Neuronal stem cell (in vitro differentiated cells): ENCODE data around the gene GNPTAB.

Source experiments
- DNase-seq: peaks from one replicate; pipeline ENCODE4 v3.0.0-alpha.2; 2013; ENCODE audit warnings: low spot score
- H2AFZ ChIP-seq: one replicate; pipeline ENCODE4 v1.6.1; 2013; ENCODE audit warnings: mild to moderate bottlenecking, low read length, inconsistent platforms
- H2AK5ac ChIP-seq: 2 replicates; pipeline ENCODE4 v1.6.1; 2013; ENCODE audit warnings: low read depth, mild to moderate bottlenecking, inconsistent platforms, low read length, moderate library complexity, mixed read lengths
- H2BK120ac ChIP-seq: 2 replicates; pipeline ENCODE4 v1.6.1; 2013; ENCODE audit warnings: low read depth, mild to moderate bottlenecking, inconsistent platforms, low read length, moderate library complexity, mixed read lengths
- H2BK12ac ChIP-seq: one replicate; pipeline ENCODE4 v1.6.1; 2013; ENCODE audit warnings: low read length, inconsistent platforms
- H2BK15ac ChIP-seq: 2 replicates; pipeline ENCODE4 v1.6.1; 2013; ENCODE audit warnings: mild to moderate bottlenecking, low read length, inconsistent platforms, mixed read lengths
- H2BK5ac ChIP-seq: one replicate; pipeline ENCODE4 v1.6.1; 2013; ENCODE audit warnings: inconsistent platforms, mild to moderate bottlenecking, low read length, moderate library complexity
- H3K14ac ChIP-seq: one replicate; pipeline ENCODE4 v1.6.1; 2013; ENCODE audit warnings: low read length, inconsistent platforms
- H3K18ac ChIP-seq: 2 replicates; pipeline ENCODE4 v1.6.1; 2013; ENCODE audit warnings: low read length, inconsistent platforms
- H3K23ac ChIP-seq: 2 replicates; pipeline ENCODE4 v1.6.1; 2013; ENCODE audit warnings: low read depth, mild to moderate bottlenecking, mixed read lengths, low read length, inconsistent platforms; ENCODE audit not compliant: poor library complexity
- H3K27ac ChIP-seq: replicated peaks from 3 replicates; pipeline ENCODE4 v1.5.1; 2013; ENCODE audit warnings: low read length, inconsistent platforms
- H3K27me3 ChIP-seq, 3 experiments: 2 replicates each; pipeline ENCODE4 v1.6.1; 2013; ENCODE audit warnings: low read length in 3 of 3, mild to moderate bottlenecking in 2 of 3, inconsistent platforms in 1 of 3, low read depth in 1 of 3, mixed read lengths in 1 of 3, moderate library complexity in 1 of 3; ENCODE audit not compliant: control insufficient read depth in 3 of 3, insufficient read depth in 3 of 3
- H3K36me3 ChIP-seq, 2 donors: replicated peaks in 1 of 2; 2 replicates each; pipeline ENCODE4 v1.6.1; 2013; ENCODE audit warnings: low read length in 2 of 2; ENCODE audit not compliant: control insufficient read depth in 2 of 2, insufficient read depth in 2 of 2
- H3K4ac ChIP-seq: 2 replicates; pipeline ENCODE4 v1.6.1; 2013; ENCODE audit warnings: inconsistent platforms, mild to moderate bottlenecking, low read length, moderate library complexity
- H3K4me1 ChIP-seq, 2 donors: 1 replicate in 1 of 2; 2 replicates in 1 of 2; pipeline ENCODE4 v1.6.1; 2013; ENCODE audit warnings: low read length in 2 of 2, low read depth in 1 of 2; ENCODE audit not compliant: control insufficient read depth in 2 of 2, insufficient read depth in 1 of 2
- H3K4me2 ChIP-seq: one replicate; pipeline ENCODE4 v1.6.1; 2013; ENCODE audit warnings: mild to moderate bottlenecking, low read length, inconsistent platforms; ENCODE audit not compliant: insufficient read depth, poor library complexity, severe bottlenecking
- H3K4me3 ChIP-seq, 2 donors: 2 replicates each; pipeline ENCODE4 v1.5.1; 2013; ENCODE audit warnings: low read length in 2 of 2, mild to moderate bottlenecking in 2 of 2, inconsistent platforms in 1 of 2, moderate library complexity in 1 of 2
- H3K79me1 ChIP-seq: one replicate; pipeline ENCODE4 v1.6.1; 2013; ENCODE audit warnings: low read depth, mild to moderate bottlenecking, inconsistent platforms, low read length, moderate library complexity
- H3K9ac ChIP-seq: one replicate; pipeline ENCODE4 v1.6.1; 2013; ENCODE audit warnings: mild to moderate bottlenecking, low read depth, low read length, inconsistent platforms; ENCODE audit not compliant: poor library complexity
- H3K9me3 ChIP-seq, 2 donors: replicated peaks in 1 of 2; 2 replicates each; pipeline versions ENCODE3 to v1.6.1; 2013; ENCODE audit warnings: low read length in 2 of 2, mild to moderate bottlenecking in 2 of 2, inconsistent platforms in 1 of 2, low read depth in 1 of 2, mixed read lengths in 1 of 2, moderate library complexity in 1 of 2; ENCODE audit not compliant: control insufficient read depth in 2 of 2, insufficient read depth in 1 of 2
- H4K8ac ChIP-seq: one replicate; pipeline ENCODE4 v1.6.1; 2013; ENCODE audit warnings: low read depth, mild to moderate bottlenecking, inconsistent platforms, low read length, moderate library complexity
- H4K91ac ChIP-seq: one replicate; pipeline ENCODE4 v1.6.1; 2013; ENCODE audit warnings: low read length, low read depth, mild to moderate bottlenecking, inconsistent platforms; ENCODE audit not compliant: poor library complexity
- WGBS, 2 donors: extraction: QIAGEN DNeasy Blood & Tissue Kit; methylation state at CpG; one replicate each; pipeline ENCODE4 v1.1.7; 2013; ENCODE audit warnings: missing lambda C conversion rate in 2 of 2, mixed read lengths in 1 of 2; ENCODE audit not compliant: insufficient read length in 2 of 2, insufficient replicate concordance in 1 of 2; ENCODE audit errors: extremely low coverage in 2 of 2; 5-methylcytosine and 5-hydroxymethylcytosine counted together

The GNPTAB gene

DNA sequence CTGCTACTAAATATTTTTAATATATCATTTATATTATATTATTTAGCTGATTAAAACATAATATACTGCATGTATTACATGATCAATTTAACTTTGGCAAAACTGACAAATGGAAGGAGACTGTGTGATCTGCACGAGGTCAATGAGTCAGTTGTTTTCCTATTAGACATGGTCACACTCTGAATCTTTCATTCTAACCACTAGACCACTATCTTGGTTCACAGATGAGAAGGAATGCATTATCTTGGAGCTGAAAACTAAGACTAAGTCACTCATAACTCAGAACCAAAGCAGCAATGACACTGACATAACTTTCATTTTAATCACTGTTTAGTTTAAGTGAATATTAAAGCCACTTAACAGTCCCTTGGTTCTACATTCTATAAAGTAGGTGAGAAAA lies 37.4 kb downstream of the GNPTAB start:
- Histone ChIP-seq H2AFZ (no peak overlapping the region), H3K4me2 (no peak overlapping the region), H2BK120ac (no peak overlapping the region), H3K27ac (no peak overlapping the region), H3K9me3 (no peaks in the 10 kb centered on the region), H2BK12ac (no peak overlapping the region), H3K4me3 (no peak overlapping the region), H3K79me1 (no peaks in the 10 kb centered on the region), H3K18ac (no peak overlapping the region), H2BK5ac (no peak overlapping the region), H3K4ac (no peak overlapping the region), H2BK15ac (no peak overlapping the region), H3K23ac (no peak overlapping the region), H2AK5ac (no peak overlapping the region), H3K4me1 (no peaks in the 10 kb centered on the region), H3K14ac (no peak overlapping the region), H3K36me3 (no peaks in the 10 kb centered on the region), H3K9ac (no peak overlapping the region), H4K91ac (no peak overlapping the region), H4K8ac (no peak overlapping the region), H3K27me3 (no peaks in the 10 kb centered on the region)
- WGBS, 2 donors: no CpG with 5 or more reads among the region's 1 CpG
- no peak for DNase-seq

DNA sequence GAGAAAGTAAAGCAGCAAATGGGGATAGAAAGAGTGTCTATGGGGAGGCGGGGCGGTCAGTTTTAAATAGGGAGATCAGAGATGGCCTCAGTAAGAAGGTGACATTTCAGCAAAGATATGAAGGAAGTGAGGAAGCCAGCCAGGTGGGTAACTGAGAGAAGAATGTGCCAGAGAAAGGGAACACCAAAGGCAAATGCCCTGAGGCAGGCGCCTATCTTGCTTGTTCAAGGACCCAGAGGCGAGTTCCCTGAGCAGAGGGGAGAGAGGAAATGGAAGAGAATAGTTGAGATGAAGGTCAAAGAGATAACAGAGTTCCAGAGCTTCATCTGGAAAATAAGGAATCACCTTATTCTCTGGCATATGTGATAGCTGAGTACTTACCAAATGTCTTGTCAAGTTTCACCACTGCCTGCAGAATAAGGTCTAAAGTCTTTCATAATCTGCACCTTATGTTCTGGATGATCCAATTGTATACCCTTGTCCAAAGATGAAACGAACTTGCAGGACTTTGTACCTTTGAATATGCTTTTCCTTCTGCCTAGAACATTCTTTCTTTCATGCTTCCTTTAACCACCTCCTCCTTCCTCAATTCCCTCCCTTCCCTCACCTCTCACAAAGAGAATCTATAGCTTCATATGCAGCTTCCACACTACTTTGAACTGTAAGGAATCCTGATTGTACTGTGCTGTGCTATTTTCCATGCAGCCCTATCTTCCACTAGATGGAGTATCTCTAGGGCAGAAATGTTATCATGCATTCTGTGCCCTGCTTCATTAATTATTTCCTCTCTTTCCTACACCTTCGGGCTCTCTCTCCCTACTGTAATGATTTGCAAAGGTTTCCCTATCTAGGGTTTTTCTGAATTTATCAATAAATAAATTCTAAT lies 38.5 kb downstream of the GNPTAB start:
- Histone ChIP-seq H3K23ac (no peak overlapping the region), H3K27me3 (no peaks in the 10 kb centered on the region), H2BK15ac (no peak overlapping the region), H3K79me1 (no peaks in the 10 kb centered on the region), H4K91ac (no peak overlapping the region), H4K8ac (no peak overlapping the region), H3K4me1 (no peaks in the 10 kb centered on the region), H3K36me3 (no peaks in the 10 kb centered on the region), H3K9ac (no peak overlapping the region), H3K4me3 (no peak overlapping the region), H2BK12ac (no peak overlapping the region), H3K14ac (no peak overlapping the region), H3K4ac (no peak overlapping the region), H2BK5ac (no peak overlapping the region), H2AK5ac (no peak overlapping the region), H2AFZ (no peak overlapping the region), H2BK120ac (no peak overlapping the region), H3K9me3 (no peaks in the 10 kb centered on the region), H3K4me2 (no peak overlapping the region), H3K27ac (no peak overlapping the region), H3K18ac (no peak overlapping the region)
- DNase-seq: no peak
- WGBS, 2 donors: no CpG with 5 or more reads among the region's 6 CpGs

DNA sequence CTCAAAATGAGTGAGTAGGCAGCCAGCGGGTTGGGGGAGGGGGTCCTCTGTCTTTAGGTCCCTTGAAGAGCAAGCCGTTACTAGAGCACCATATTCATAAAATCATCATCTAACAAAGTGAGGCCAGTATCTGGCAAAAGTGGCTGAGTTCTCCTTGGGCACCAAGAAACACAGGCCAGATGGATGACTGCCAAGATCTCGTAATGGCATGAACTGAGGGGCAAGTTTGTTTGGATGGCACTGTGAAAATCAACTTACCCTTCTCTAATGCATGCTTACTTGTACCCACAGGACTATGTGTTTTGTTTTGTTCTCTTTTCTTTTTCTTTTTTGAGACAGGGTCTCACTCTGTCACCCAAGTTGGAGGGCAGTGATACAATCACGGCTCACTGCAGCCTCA lies 41.6 kb downstream of the GNPTAB start:
- no peak overlapping the region for H3K4ac ChIP-seq
- H3K9ac ChIP-seq: no peak overlapping the region
- H3K36me3 ChIP-seq: no peaks in the 10 kb centered on the region
- no peaks in the 10 kb centered on the region for H3K4me1 ChIP-seq
- H3K79me1 ChIP-seq: no peaks in the 10 kb centered on the region
- no peak for DNase-seq
- H2AK5ac ChIP-seq: no peak overlapping the region
- no peak overlapping the region for H3K23ac ChIP-seq
- no peak overlapping the region for H3K14ac ChIP-seq
- WGBS, 2 donors: no CpG with 5 or more reads among the region's 4 CpGs
- H3K4me2 ChIP-seq: no peak overlapping the region
- H3K18ac ChIP-seq: no peak overlapping the region
- no peaks in the 10 kb centered on the region for H3K9me3 ChIP-seq
- H2BK120ac ChIP-seq: no peak overlapping the region
- no peak overlapping the region for H2AFZ ChIP-seq
- H2BK12ac ChIP-seq: no peak overlapping the region
- H2BK5ac ChIP-seq: no peak overlapping the region
- no peak overlapping the region for H3K4me3 ChIP-seq
- no peak overlapping the region for H2BK15ac ChIP-seq
- H3K27ac ChIP-seq: no peak overlapping the region
- H4K91ac ChIP-seq: no peak overlapping the region
- H4K8ac ChIP-seq: no peak overlapping the region
- no peaks in the 10 kb centered on the region for H3K27me3 ChIP-seq

DNA sequence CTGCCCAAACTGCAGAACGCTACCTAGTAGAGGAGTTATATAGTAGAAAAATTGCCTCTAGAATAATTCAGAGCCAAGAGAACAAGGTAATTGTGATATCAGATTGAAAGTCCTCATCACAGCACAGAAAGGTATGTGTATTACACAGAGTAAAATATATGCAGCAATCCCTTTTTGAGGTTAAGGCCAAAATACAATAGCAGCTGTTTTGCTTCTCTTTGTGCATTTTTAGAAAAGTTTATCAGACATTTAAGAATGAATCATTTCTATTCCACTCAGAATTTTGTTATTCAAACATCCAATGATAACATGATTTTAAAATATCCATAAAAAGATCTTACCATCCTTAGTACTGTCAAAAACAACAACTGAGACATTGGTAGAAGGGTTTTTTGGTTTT lies 45.1 kb downstream of the GNPTAB start:
- Histone ChIP-seq H2BK5ac (no peak overlapping the region), H3K9ac (no peak overlapping the region), H3K27ac (no peak overlapping the region), H3K27me3 (no peaks in the 10 kb centered on the region), H3K36me3 (no peaks in the 10 kb centered on the region), H4K8ac (no peak overlapping the region), H3K4me3 (no peak overlapping the region), H2BK12ac (no peak overlapping the region), H3K4me1 (no peaks in the 10 kb centered on the region), H3K9me3 (no peaks in the 10 kb centered on the region), H2BK120ac (no peak overlapping the region), H3K79me1 (no peaks in the 10 kb centered on the region), H3K14ac (no peak overlapping the region), H2AFZ (no peak overlapping the region), H3K4me2 (no peak overlapping the region), H2BK15ac (no peak overlapping the region), H4K91ac (no peak overlapping the region), H3K18ac (no peak overlapping the region), H3K4ac (no peak overlapping the region), H3K23ac (no peak overlapping the region), H2AK5ac (no peak overlapping the region)
- DNase-seq: no peak
- no CpG with 5 or more reads among the region's 1 CpG for WGBS, 2 donors
